ENCODE measurements around the gene MYRFL. TPM values are rescaled to one million over a fixed set of nuclear protein-coding genes. Genes with fewer than 3 reads are reported as not detected.

MYRFL gene
- total RNA-seq, 1 donor from 2014 or later = 0.13 TPM

DNA sequence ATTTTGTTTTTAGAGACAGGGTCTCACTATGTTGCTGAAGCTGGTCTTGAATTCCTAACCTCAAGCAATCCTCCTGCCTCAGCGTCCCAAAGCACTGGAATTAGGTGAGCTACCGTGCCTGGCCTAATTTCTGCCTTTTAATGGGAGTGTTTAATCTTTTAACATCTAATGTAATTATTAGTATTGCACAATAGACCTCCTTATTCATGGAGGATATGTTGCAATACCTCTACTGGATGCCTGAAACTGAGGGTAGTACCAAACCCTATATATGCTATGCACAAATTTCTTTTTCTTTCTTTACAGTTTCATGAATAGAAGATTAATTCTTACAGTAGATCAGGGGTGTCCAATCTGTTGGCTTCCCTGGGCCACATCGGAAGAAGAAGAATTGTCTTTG lies 47.8 kb downstream of the MYRFL start:
- no peak for DNase-seq (ENCODE audit: low read depth)

DNA sequence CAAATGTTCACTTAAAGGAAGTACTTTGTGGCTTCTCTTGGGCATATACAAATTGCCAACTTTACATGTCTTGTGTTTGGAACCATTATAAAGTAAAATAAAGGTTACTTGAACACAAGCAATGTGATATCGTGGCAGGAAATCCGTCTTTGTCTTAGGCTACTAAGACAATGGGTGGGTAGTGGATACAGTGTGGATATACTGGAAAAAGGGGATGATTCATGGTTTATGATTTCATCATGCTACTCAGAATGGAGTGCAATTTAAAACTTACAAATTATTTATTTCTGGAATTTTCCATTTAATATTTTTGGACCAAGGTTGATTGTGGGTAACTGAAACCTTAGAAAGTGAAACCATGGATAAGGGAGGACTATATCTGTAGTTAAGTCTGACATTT lies 48.4 kb downstream of the MYRFL start:
- TF ChIP-seq, protein P1, sequence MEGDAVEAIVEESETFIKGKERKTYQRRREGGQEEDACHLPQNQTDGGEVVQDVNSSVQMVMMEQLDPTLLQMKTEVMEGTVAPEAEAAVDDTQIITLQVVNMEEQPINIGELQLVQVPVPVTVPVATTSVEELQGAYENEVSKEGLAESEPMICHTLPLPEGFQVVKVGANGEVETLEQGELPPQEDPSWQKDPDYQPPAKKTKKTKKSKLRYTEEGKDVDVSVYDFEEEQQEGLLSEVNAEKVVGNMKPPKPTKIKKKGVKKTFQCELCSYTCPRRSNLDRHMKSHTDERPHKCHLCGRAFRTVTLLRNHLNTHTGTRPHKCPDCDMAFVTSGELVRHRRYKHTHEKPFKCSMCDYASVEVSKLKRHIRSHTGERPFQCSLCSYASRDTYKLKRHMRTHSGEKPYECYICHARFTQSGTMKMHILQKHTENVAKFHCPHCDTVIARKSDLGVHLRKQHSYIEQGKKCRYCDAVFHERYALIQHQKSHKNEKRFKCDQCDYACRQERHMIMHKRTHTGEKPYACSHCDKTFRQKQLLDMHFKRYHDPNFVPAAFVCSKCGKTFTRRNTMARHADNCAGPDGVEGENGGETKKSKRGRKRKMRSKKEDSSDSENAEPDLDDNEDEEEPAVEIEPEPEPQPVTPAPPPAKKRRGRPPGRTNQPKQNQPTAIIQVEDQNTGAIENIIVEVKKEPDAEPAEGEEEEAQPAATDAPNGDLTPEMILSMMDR (IDR thresholded peaks at IDR 0.05; ENCODE audit: insufficient read depth, low read length, poor library complexity, severe bottlenecking) = no peak
- Histone ChIP-seq H3K27me3 (ENCODE audit: control insufficient read depth, insufficient read depth, low read length) (no peaks in the 10 kb centered on the region), H3K4me3 (ENCODE audit: low read depth, low read length) (no peak overlapping the region), H3K36me3 (ENCODE audit: control insufficient read depth, insufficient read depth, low read length) (no peaks in the 10 kb centered on the region)
- DNase-seq (ENCODE audit: low read depth) = no peak

More for the DNA sequence above, 47.8 kb downstream of the MYRFL start:
- TF ChIP-seq, protein P1 (IDR thresholded peaks at IDR 0.05; ENCODE audit: insufficient read depth, low read length, poor library complexity, severe bottlenecking) = no peak
- Histone ChIP-seq H3K4me3 (ENCODE audit: low read depth, low read length) (no peak overlapping the region), H3K27me3 (ENCODE audit: control insufficient read depth, insufficient read depth, low read length) (no peaks in the 10 kb centered on the region), H3K36me3 (ENCODE audit: control insufficient read depth, insufficient read depth, low read length) (no peaks in the 10 kb centered on the region)

DNA sequence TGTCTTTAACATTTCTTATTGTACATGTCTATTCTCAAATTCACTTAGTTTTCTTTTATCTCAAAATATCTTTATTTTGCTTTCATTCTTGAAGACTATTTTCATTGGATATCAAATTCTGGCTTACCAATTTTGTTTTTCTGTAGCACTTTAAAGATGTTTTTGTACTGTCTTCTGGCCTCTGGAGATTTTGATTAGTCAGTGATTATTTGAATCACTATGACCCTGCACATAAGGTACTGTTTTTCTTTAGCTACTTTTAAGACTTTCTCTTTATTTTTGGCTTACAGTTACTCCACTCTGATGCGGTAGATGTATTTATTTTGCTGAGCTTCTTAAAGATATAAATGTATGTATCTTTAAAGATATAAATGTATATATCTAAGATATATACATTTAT lies 49.6 kb downstream of the MYRFL start:
- Histone ChIP-seq H3K4me3 (ENCODE audit: low read depth, low read length) (no peak overlapping the region), H3K36me3 (ENCODE audit: control insufficient read depth, insufficient read depth, low read length) (no peaks in the 10 kb centered on the region), H3K27me3 (ENCODE audit: control insufficient read depth, insufficient read depth, low read length) (no peaks in the 10 kb centered on the region)
- TF ChIP-seq, protein P1 (IDR thresholded peaks at IDR 0.05; ENCODE audit: insufficient read depth, low read length, poor library complexity, severe bottlenecking) = no peak
- no peak for DNase-seq (ENCODE audit: low read depth)

DNA sequence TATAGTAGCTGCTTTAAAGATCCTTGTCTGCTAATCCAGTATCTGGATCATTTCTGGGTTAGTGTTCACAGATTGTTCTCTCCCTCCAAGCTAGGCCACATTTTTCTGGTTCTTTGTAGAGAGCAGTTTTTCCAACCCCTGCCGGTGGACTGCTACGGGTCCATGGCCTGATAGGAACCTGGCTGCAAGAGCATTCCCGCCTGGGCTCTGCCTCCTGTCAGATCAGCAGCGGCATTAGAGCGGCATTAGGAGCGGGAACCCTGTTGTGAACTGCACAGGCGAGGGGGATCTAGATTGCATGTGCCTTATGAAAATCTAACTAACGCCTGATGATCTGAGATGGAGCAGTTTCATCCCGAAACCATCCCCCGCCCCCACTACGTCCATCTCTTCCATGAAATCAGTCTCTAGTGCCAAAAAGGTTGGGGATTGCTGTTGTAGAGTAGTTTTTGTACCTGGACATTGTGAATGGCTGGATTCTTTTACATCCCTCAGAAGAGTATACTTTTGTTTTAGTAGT lies 50.4 kb downstream of the MYRFL start:
- TF ChIP-seq, protein P1 (IDR thresholded peaks at IDR 0.05; ENCODE audit: insufficient read depth, low read length, poor library complexity, severe bottlenecking) = no peak

DNA sequence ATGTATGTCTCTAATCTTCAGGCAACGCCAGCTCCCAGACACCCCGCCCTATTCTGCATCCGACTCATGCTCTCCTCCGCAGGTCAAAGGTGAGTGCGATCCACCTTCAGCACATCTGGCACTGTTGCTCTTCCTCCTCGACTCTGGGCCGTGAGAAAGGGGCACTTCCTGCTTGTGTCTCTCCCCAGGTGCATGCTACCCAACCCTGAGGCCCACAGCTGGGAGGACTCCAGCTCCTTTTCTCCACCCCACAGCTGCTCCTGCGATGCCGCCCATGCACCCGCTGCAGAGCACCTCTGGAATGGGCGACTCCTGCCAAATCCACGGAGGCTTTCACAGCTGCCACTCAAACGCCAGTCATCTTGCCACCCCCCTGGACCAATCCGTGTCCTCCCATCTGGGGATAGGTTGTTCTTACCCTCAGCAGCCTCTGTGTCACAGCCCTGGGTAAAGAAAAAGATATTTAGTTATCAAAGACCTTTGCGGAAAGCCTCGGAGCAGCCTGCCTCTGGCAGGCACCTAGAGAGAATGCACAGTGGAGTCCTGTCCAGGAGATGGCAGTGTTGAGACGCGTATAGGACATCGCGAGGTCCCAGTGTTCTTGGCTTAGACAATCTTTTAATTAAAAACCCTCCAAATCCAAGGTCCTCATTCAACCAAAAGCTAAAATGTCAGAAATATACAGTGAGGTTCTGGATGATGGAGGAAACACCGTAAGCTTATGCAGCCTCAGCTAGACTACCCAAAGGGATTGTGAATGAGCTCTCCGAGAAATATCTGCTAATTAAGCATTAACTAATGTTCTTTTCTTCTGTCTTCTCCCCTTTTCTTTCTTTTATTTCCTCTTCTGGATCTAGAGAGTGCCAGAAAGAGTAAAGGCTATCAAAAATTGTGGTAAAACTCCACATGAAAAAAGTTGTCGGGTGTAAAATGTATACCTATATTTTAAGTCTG lies 54.3 kb downstream of the MYRFL start:
- Histone ChIP-seq H3K4me3 (ENCODE audit: low read depth, low read length) (no peak overlapping the region), H3K27me3 (ENCODE audit: control insufficient read depth, insufficient read depth, low read length) (no peaks in the 10 kb centered on the region), H3K36me3 (ENCODE audit: control insufficient read depth, insufficient read depth, low read length) (no peaks in the 10 kb centered on the region)
- peak; percentile 7 for DNase-seq (ENCODE audit: low read depth)
- TF ChIP-seq, protein P1 (IDR thresholded peaks at IDR 0.05; ENCODE audit: insufficient read depth, low read length, poor library complexity, severe bottlenecking) = peak; percentile 88

More for the DNA sequence above, 50.4 kb downstream of the MYRFL start:
- no peaks in the 10 kb centered on the region for H3K27me3 ChIP-seq (ENCODE audit: control insufficient read depth, insufficient read depth, low read length)
- no peak overlapping the region for H3K4me3 ChIP-seq (ENCODE audit: low read depth, low read length)
- no peaks in the 10 kb centered on the region for H3K36me3 ChIP-seq (ENCODE audit: control insufficient read depth, insufficient read depth, low read length)
- DNase-seq (ENCODE audit: low read depth) = no peak

Data from kidney epithelial cell (primary cell).